Measurements from ENCODE around the gene SLC39A11.
A peak's percentile ranks its signal among the peaks of the same experiment; 100 is the strongest.
"Not testable (repeated sequence)": the region's sequence is repeated elsewhere in the genome, so short reads cannot be mapped to it uniquely, and the experiment has no call there.

SLC39A11 gene

DNA sequence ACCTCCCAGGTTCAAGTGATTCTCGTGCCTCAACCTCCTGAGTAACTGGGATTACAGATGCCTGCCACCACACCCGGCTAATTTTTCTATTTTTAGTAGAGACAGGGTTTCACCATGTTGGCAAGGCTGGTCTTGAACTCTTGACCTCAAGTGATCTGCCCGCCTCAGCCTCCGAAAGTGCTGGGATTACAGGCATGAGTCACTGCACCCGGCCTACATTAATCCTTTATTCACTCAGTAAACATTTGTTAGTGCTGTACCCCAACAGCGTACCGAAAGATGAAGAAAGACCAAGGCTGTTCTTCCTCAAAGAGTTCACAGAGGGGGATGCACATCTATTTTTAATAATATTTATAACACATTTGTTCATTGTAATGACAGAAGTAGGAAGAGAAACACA, 196.2 kb downstream of the SLC39A11 start:
- H3K4me1 ChIP-seq (ENCODE audit: control insufficient read depth in 5 of 5, insufficient read depth in 5 of 5, low read length in 5 of 5); H3K36me3 ChIP-seq (ENCODE audit: control insufficient read depth in 5 of 5, insufficient read depth in 5 of 5, low read length in 5 of 5); H3K9me3 ChIP-seq (ENCODE audit: control insufficient read depth in 5 of 5, low read length in 5 of 5); H3K27me3 ChIP-seq (ENCODE audit: control insufficient read depth in 5 of 5, insufficient read depth in 4 of 5, low read length in 5 of 5); H3K9ac ChIP-seq (ENCODE audit: low read length in 5 of 5); H3K4me3 ChIP-seq (ENCODE audit: low read depth in 1 of 5, low read length in 5 of 5); H3K27ac ChIP-seq (ENCODE audit: low read depth, low read length): not testable (repeated sequence)

- peaks cover 0 to 8% (median 3%) of the 10 kb centered on the region in 5 donors for H3K36me3 ChIP-seq (ENCODE audit: control insufficient read depth in 5 of 5, insufficient read depth in 5 of 5, low read length in 5 of 5)
- H3K4me1 ChIP-seq (ENCODE audit: control insufficient read depth in 5 of 5, insufficient read depth in 5 of 5, low read length in 5 of 5): no peaks in the 10 kb centered on the region
- no peak overlapping the region for H3K4me3 ChIP-seq (ENCODE audit: low read depth in 1 of 5, low read length in 5 of 5)
- H3K27ac ChIP-seq (ENCODE audit: low read depth, low read length): no peak overlapping the region
- no peak overlapping the region for H3K9ac ChIP-seq (ENCODE audit: low read length in 5 of 5)
- H3K9me3 ChIP-seq (ENCODE audit: control insufficient read depth in 5 of 5, low read length in 5 of 5): no peaks in the 10 kb centered on the region
- H3K27me3 ChIP-seq (ENCODE audit: control insufficient read depth in 5 of 5, insufficient read depth in 4 of 5, low read length in 5 of 5): no peaks in the 10 kb centered on the region
These were observed 200.9 kb downstream of the SLC39A11 start for GRCh38 chr17:72891627-72892026.

GRCh38 chr17:72890711-72891110, 201.8 kb downstream of the SLC39A11 start:
- Histone ChIP-seq H3K27me3 (ENCODE audit: control insufficient read depth in 5 of 5, insufficient read depth in 4 of 5, low read length in 5 of 5) (no peaks in the 10 kb centered on the region), H3K9me3 (ENCODE audit: control insufficient read depth in 5 of 5, low read length in 5 of 5) (no peaks in the 10 kb centered on the region), H3K27ac (ENCODE audit: low read depth, low read length) (no peak overlapping the region)

GRCh38 chr17:72887917-72888316, 204.6 kb downstream of the SLC39A11 start:
- no peaks in the 10 kb centered on the region for H3K4me1 ChIP-seq (ENCODE audit: control insufficient read depth in 5 of 5, insufficient read depth in 5 of 5, low read length in 5 of 5)
- peaks cover 0 to 2% (median 0%) of the 10 kb centered on the region in 5 donors for H3K9me3 ChIP-seq (ENCODE audit: control insufficient read depth in 5 of 5, low read length in 5 of 5)
- H3K4me3 ChIP-seq (ENCODE audit: low read depth in 1 of 5, low read length in 5 of 5): no peak overlapping the region
- no peak overlapping the region for H3K9ac ChIP-seq (ENCODE audit: low read length in 5 of 5)
- H3K27ac ChIP-seq (ENCODE audit: low read depth, low read length): no peak overlapping the region
- peaks cover 0 to 6% (median 3%) of the 10 kb centered on the region in 5 donors for H3K36me3 ChIP-seq (ENCODE audit: control insufficient read depth in 5 of 5, insufficient read depth in 5 of 5, low read length in 5 of 5)
- H3K27me3 ChIP-seq (ENCODE audit: control insufficient read depth in 5 of 5, insufficient read depth in 4 of 5, low read length in 5 of 5): no peaks in the 10 kb centered on the region

More at GRCh38 chr17:72890711-72891110, 201.8 kb downstream of the SLC39A11 start:
- Histone ChIP-seq H3K9ac (ENCODE audit: low read length in 5 of 5) (no peak overlapping the region), H3K4me3 (ENCODE audit: low read depth in 1 of 5, low read length in 5 of 5) (no peak overlapping the region), H3K36me3 (ENCODE audit: control insufficient read depth in 5 of 5, insufficient read depth in 5 of 5, low read length in 5 of 5) (peaks cover 0 to 8% (median 3%) of the 10 kb centered on the region in 5 donors), H3K4me1 (ENCODE audit: control insufficient read depth in 5 of 5, insufficient read depth in 5 of 5, low read length in 5 of 5) (no peaks in the 10 kb centered on the region)

GRCh38 chr17:72887322-72887721, 205.2 kb downstream of the SLC39A11 start:
- no peaks in the 10 kb centered on the region for H3K27me3 ChIP-seq (ENCODE audit: control insufficient read depth in 5 of 5, insufficient read depth in 4 of 5, low read length in 5 of 5)
- peaks cover 0 to 6% (median 3%) of the 10 kb centered on the region in 5 donors for H3K36me3 ChIP-seq (ENCODE audit: control insufficient read depth in 5 of 5, insufficient read depth in 5 of 5, low read length in 5 of 5)
- no peak overlapping the region for H3K4me3 ChIP-seq (ENCODE audit: low read depth in 1 of 5, low read length in 5 of 5)
- H3K4me1 ChIP-seq (ENCODE audit: control insufficient read depth in 5 of 5, insufficient read depth in 5 of 5, low read length in 5 of 5): no peaks in the 10 kb centered on the region
- H3K9ac ChIP-seq (ENCODE audit: low read length in 5 of 5): no peak overlapping the region
- H3K9me3 ChIP-seq (ENCODE audit: control insufficient read depth in 5 of 5, low read length in 5 of 5): peaks cover 0 to 2% (median 0%) of the 10 kb centered on the region in 5 donors
- no peak overlapping the region for H3K27ac ChIP-seq (ENCODE audit: low read depth, low read length)

- peaks cover 0 to 2% (median 0%) of the 10 kb centered on the region in 5 donors for H3K9me3 ChIP-seq (ENCODE audit: control insufficient read depth in 5 of 5, low read length in 5 of 5)
- peaks cover 0 to 6% (median 3%) of the 10 kb centered on the region in 5 donors for H3K36me3 ChIP-seq (ENCODE audit: control insufficient read depth in 5 of 5, insufficient read depth in 5 of 5, low read length in 5 of 5)
- no peak overlapping the region for H3K27ac ChIP-seq (ENCODE audit: low read depth, low read length)
- H3K27me3 ChIP-seq (ENCODE audit: control insufficient read depth in 5 of 5, insufficient read depth in 4 of 5, low read length in 5 of 5): no peaks in the 10 kb centered on the region
- H3K4me3 ChIP-seq (ENCODE audit: low read depth in 1 of 5, low read length in 5 of 5): no peak overlapping the region
- no peaks in the 10 kb centered on the region for H3K4me1 ChIP-seq (ENCODE audit: control insufficient read depth in 5 of 5, insufficient read depth in 5 of 5, low read length in 5 of 5)
- no peak overlapping the region for H3K9ac ChIP-seq (ENCODE audit: low read length in 5 of 5)
These were observed 205.9 kb downstream of the SLC39A11 start for GRCh38 chr17:72886622-72887021.

- no peaks in the 10 kb centered on the region for H3K27me3 ChIP-seq (ENCODE audit: control insufficient read depth in 5 of 5, insufficient read depth in 4 of 5, low read length in 5 of 5)
- H3K27ac ChIP-seq (ENCODE audit: low read depth, low read length): no peak overlapping the region
- no peak overlapping the region for H3K4me3 ChIP-seq (ENCODE audit: low read depth in 1 of 5, low read length in 5 of 5)
- H3K9ac ChIP-seq (ENCODE audit: low read length in 5 of 5): no peak overlapping the region
- H3K4me1 ChIP-seq (ENCODE audit: control insufficient read depth in 5 of 5, insufficient read depth in 5 of 5, low read length in 5 of 5): no peaks in the 10 kb centered on the region
- peaks cover 0 to 11% (median 4%) of the 10 kb centered on the region in 5 donors for H3K36me3 ChIP-seq (ENCODE audit: control insufficient read depth in 5 of 5, insufficient read depth in 5 of 5, low read length in 5 of 5)
- H3K9me3 ChIP-seq (ENCODE audit: control insufficient read depth in 5 of 5, low read length in 5 of 5): peaks cover 4 to 15% (median 8%) of the 10 kb centered on the region in 5 donors
These were observed 208.4 kb downstream of the SLC39A11 start for GRCh38 chr17:72884066-72884465.

- no peaks in the 10 kb centered on the region for H3K27me3 ChIP-seq (ENCODE audit: control insufficient read depth in 5 of 5, insufficient read depth in 4 of 5, low read length in 5 of 5)
- H3K4me1 ChIP-seq (ENCODE audit: control insufficient read depth in 5 of 5, insufficient read depth in 5 of 5, low read length in 5 of 5): no peaks in the 10 kb centered on the region
- peaks cover 0 to 7% (median 4%) of the 10 kb centered on the region in 5 donors for H3K36me3 ChIP-seq (ENCODE audit: control insufficient read depth in 5 of 5, insufficient read depth in 5 of 5, low read length in 5 of 5)
- no peak overlapping the region for H3K9ac ChIP-seq (ENCODE audit: low read length in 5 of 5)
- H3K9me3 ChIP-seq (ENCODE audit: control insufficient read depth in 5 of 5, low read length in 5 of 5): peaks cover 4 to 16% (median 8%) of the 10 kb centered on the region in 5 donors
- H3K27ac ChIP-seq (ENCODE audit: low read depth, low read length): no peak overlapping the region
- no peak overlapping the region for H3K4me3 ChIP-seq (ENCODE audit: low read depth in 1 of 5, low read length in 5 of 5)
These were observed 209.1 kb downstream of the SLC39A11 start for GRCh38 chr17:72883351-72883750.

DNA sequence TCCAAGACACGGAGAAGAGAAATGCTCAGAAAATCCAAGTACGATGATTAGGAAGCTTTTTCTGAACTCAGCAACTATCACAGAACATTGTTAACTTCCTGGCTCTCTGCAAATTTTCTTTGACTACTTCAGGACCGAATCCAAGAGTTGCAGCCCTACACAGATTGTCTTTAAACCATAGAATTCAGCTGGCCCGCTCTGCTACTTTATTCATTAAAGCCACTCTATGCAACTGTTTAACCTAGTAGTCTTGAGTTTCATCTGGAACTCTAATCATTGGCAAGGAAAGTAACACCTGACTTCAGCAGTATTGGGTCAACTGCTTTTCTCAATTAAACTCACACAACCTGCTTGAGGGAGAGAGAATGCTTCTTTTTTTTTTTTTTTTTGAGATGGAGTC, 210.1 kb downstream of the SLC39A11 start:
- Histone ChIP-seq H3K27ac (ENCODE audit: low read depth, low read length) (no peak overlapping the region), H3K9me3 (ENCODE audit: control insufficient read depth in 5 of 5, low read length in 5 of 5) (peaks cover 4 to 21% (median 8%) of the 10 kb centered on the region in 5 donors), H3K4me1 (ENCODE audit: control insufficient read depth in 5 of 5, insufficient read depth in 5 of 5, low read length in 5 of 5) (no peaks in the 10 kb centered on the region), H3K36me3 (ENCODE audit: control insufficient read depth in 5 of 5, insufficient read depth in 5 of 5, low read length in 5 of 5) (peaks cover 0 to 7% (median 4%) of the 10 kb centered on the region in 5 donors), H3K9ac (ENCODE audit: low read length in 5 of 5) (no peak overlapping the region), H3K4me3 (ENCODE audit: low read depth in 1 of 5, low read length in 5 of 5) (no peak overlapping the region), H3K27me3 (ENCODE audit: control insufficient read depth in 5 of 5, insufficient read depth in 4 of 5, low read length in 5 of 5) (no peaks in the 10 kb centered on the region)

DNA sequence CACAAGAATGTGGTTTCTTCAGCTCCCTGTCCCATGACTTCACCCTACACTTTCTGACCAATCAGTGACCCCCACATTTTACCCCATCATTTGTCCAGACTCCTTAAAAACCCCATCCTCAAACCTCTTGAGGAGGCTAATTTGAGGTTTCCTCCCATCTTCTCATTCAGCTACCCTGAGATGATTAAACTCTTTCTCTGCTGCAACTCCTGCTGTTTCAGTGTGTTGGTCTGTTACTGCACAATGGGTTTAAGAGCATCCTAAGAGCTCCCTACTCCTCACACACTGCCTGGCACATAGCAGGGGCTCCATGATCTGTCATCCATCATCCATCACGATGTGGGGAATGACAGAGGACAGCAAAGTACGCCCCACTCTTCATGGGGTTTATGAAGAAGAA, 212.6 kb downstream of the SLC39A11 start:
- Histone ChIP-seq H3K36me3 (ENCODE audit: control insufficient read depth in 5 of 5, insufficient read depth in 5 of 5, low read length in 5 of 5) (peaks cover 0 to 5% (median 4%) of the 10 kb centered on the region in 5 donors), H3K4me1 (ENCODE audit: control insufficient read depth in 5 of 5, insufficient read depth in 5 of 5, low read length in 5 of 5) (no peaks in the 10 kb centered on the region), H3K27me3 (ENCODE audit: control insufficient read depth in 5 of 5, insufficient read depth in 4 of 5, low read length in 5 of 5) (no peaks in the 10 kb centered on the region), H3K9ac (ENCODE audit: low read length in 5 of 5) (no peak overlapping the region), H3K27ac (ENCODE audit: low read depth, low read length) (no peak overlapping the region), H3K9me3 (ENCODE audit: control insufficient read depth in 5 of 5, low read length in 5 of 5) (peaks cover 6 to 37% (median 15%) of the 10 kb centered on the region in 5 donors), H3K4me3 (ENCODE audit: low read depth in 1 of 5, low read length in 5 of 5) (peak overlapping the region in 3 of 5 donors; percentile 7 to 17 (median 16))

All from subcutaneous abdominal adipose tissue (tissue), 5 donors.